Stomach smooth muscle (tissue), 2 donors: ENCODE data around the gene SCRT2.
"Not testable (repeated sequence)": the region's sequence is repeated elsewhere in the genome, so short reads cannot be mapped to it uniquely, and the experiment has no call there.

Experiments used
- H3K27ac ChIP-seq: one replicate; pipeline ENCODE4 v1.7.0; 2013; ENCODE audit warnings: mild to moderate bottlenecking, low read length, inconsistent platforms
- H3K27me3 ChIP-seq, 2 donors: one replicate each; pipeline ENCODE4 v1.7.0; 2013; ENCODE audit warnings: low read length in 2 of 2; ENCODE audit not compliant: insufficient read depth in 2 of 2, control insufficient read depth in 1 of 2
- H3K36me3 ChIP-seq, 2 donors: one replicate each; pipeline ENCODE4 v1.7.0; 2013; ENCODE audit warnings: low read length in 2 of 2; ENCODE audit not compliant: control insufficient read depth in 2 of 2, insufficient read depth in 2 of 2
- H3K4me1 ChIP-seq: one replicate; pipeline ENCODE4 v1.7.0; 2013; ENCODE audit warnings: low read length; ENCODE audit not compliant: control insufficient read depth, insufficient read depth
- H3K4me3 ChIP-seq, 2 donors: one replicate each; pipeline ENCODE4 v1.7.0; 2013; ENCODE audit warnings: low read length in 2 of 2
- H3K9ac ChIP-seq, 2 donors: one replicate each; pipeline ENCODE4 v1.7.0; 2013; ENCODE audit warnings: low read length in 2 of 2, mild to moderate bottlenecking in 1 of 2
- H3K9me3 ChIP-seq, 2 donors: one replicate each; pipeline ENCODE4 v1.7.0; 2013; ENCODE audit warnings: low read length in 2 of 2; ENCODE audit not compliant: control insufficient read depth in 2 of 2
- donor health status: healthy.
- donor health status: Pancreatic carcinoma.

Gene SCRT2

DNA sequence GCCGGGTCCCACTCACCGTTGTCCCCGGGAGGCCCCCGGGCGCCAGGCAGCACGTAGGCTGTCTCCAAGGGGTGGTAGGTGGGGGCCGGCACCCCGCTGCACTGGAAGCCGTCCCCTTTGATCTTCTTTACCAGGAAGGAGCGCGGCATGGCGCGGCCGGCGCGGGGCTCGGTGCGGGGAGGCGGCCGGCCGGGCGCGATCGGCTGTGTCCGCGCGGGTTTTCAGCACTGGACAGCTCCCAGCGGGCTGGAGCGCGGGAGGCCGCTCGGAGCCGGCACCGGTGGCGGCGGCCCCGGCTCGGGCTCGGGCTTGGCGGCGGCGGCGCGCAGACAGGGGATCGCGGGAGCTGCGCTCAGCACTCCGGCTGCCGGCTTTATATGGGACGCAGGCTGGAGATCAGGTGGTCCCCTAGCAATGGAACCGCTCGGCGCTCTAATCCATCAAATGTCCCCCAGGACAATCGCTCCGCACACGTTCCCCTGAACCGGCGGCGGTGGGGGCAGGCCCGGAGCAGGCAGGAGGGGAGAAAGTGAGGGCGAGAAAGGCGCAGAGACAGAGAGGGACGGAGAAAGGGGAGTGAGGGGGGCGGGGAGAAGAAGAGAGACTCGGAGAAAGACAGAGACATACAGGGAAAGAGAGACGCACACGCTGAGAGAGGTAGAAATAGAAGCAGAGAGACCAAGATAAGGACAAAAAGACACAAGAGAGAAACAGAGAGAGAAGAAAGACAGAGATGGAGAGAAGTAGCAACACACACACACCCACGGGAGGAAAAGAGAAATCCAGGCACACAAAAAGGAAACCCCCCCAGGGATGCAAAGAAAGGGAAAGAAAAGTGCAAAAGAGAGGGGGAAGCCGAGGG, at the start of gene SCRT2:
TSS of gene SCRT2 (minus strand) at position 350 of the 862 bp plus-strand sequence. CDS start at position 149, 201 bp downstream.
- H3K27ac ChIP-seq, result no peak within 1 kb of the TSS
- peak within 1 kb of the TSS; percentile 52 to 57 for H3K4me3 ChIP-seq
- no peak within 1 kb of the TSS for H3K9ac ChIP-seq
- peaks cover 51 to 69% of the 10 kb centered on the region in 2 donors for H3K27me3 ChIP-seq
- H3K36me3 ChIP-seq, result no peaks in the 10 kb centered on the region
- H3K9me3 ChIP-seq, result no peaks in the 10 kb centered on the region
- H3K4me1 ChIP-seq, result peaks cover 14% of the 10 kb centered on the region

DNA sequence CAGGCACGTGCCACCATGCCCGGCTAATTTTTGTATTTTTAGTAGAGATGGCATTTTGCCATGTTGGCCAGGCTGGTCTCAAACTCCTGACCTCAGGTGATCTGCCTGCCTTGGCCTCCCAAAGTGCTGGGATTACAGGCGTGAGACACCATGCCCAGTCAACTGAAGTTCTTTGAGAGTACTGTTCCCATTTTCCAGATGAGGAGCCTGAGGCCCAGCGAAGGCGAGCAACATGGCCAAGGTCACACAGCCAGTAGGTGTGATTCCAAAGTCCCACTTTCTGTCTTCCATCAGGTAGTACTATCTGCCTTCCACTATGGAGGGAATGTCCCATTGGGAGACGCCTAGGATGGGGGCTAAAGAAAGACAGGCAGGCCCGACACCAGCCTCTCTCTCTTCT, 49.2 kb upstream of the SCRT2 start:
- not testable (repeated sequence) for H3K9ac ChIP-seq, H3K27ac ChIP-seq, H3K4me1 ChIP-seq, H3K36me3 ChIP-seq, H3K4me3 ChIP-seq, H3K9me3 ChIP-seq
- H3K27me3 ChIP-seq, result peaks cover 30 to 45% of the 10 kb centered on the region in 2 donors

DNA sequence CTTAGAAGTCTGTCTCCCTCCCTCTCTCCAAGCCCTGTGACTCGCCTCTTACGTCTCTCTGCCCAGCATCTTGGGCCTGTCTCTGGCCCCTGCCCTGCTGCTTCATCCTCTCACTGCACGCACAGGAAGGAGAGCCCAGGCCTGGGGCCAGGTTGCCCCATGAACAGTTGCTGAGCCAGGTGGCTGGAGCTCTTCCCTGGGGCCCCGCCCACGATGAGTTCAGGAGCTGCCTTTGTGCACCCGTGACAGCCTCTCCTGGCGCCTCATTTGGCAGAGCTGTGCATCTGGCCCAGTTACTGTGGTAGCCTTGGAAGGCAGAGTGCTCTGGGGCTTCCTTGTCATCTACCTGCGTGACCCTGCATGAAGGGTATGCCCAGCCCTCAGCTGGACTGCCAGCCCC, 48.2 kb upstream of the SCRT2 start:
- Histone ChIP-seq H3K4me3 (no peak overlapping the region), H3K27me3 (peaks cover 31 to 42% of the 10 kb centered on the region in 2 donors), H3K27ac (no peak overlapping the region), H3K9ac (no peak overlapping the region), H3K9me3 (peaks cover 2% of the 10 kb centered on the region in 2 donors), H3K36me3 (no peaks in the 10 kb centered on the region), H3K4me1 (peaks cover 7% of the 10 kb centered on the region)

DNA sequence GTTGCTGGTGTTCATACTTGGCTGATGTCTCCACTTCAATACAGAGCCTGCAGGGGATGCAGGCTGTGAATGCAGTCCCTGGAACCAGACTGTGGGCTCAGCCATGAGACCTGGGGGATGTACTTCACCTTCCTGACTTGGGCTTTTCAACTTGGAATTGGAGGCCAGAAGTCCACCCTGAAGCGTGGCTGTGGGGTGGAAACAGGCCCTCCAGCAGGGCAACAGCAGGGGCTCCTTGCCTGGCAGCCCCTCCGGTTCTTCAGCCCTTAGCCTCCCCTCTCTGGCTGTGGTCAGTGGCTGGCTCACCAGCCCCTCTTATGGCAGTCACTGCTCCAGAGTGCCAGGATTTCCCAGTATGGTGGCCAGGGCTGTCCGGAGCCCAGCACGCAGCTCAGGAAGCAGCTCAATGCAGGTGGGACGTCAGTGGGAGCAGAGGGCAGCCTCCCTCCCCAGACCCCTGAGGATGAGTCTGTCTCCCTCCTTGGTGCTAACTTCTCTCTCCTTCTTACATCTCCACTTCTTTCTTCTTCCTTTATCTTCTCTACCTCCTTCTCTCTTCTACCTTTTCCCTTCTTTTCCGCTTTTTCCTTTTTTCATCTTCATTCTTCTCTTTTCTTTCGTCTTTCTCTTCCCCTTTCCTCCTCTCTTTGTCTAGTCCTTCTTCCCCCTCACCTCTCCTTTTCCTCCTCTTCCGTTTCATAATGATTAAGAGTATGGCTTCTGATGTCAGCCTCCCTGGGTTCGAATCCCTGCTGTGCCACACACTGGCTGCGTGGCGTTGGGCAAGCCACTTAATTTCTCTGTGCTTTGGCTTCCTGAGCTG, 47.4 kb upstream of the SCRT2 start:
- Histone ChIP-seq H3K9ac (no peak overlapping the region), H3K4me1 (peaks cover 3% of the 10 kb centered on the region), H3K4me3 (no peak overlapping the region), H3K9me3 (peaks cover 2% of the 10 kb centered on the region in 2 donors), H3K36me3 (no peaks in the 10 kb centered on the region), H3K27ac (no peak overlapping the region), H3K27me3 (peaks cover 25 to 38% of the 10 kb centered on the region in 2 donors)

DNA sequence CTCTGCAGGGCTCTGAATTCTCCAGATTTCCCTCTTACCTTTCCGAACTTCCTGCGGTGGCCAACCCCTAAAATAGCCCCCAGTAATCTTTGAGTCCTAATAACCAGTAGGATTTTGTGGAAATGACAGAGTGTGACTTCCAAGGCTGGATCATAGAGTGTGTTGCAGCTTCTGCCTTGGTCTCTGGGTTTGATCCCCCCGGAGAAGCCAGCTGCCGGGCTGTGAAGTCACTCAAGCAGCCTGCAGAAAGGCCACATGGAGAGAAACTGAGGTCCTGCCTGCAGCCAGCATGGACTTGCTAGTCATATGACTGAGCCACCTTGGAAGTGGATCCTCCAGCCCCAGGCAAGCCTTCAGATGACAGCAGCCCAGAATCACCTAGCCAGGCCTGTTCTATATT, 46.3 kb upstream of the SCRT2 start:
- no peak overlapping the region for H3K27ac ChIP-seq
- peaks cover 18 to 39% of the 10 kb centered on the region in 2 donors for H3K27me3 ChIP-seq
- H3K9ac ChIP-seq, result no peak overlapping the region
- H3K4me1 ChIP-seq, result no peaks in the 10 kb centered on the region
- no peak overlapping the region for H3K4me3 ChIP-seq
- H3K9me3 ChIP-seq, result peaks cover 2% of the 10 kb centered on the region in 2 donors
- H3K36me3 ChIP-seq, result no peaks in the 10 kb centered on the region

DNA sequence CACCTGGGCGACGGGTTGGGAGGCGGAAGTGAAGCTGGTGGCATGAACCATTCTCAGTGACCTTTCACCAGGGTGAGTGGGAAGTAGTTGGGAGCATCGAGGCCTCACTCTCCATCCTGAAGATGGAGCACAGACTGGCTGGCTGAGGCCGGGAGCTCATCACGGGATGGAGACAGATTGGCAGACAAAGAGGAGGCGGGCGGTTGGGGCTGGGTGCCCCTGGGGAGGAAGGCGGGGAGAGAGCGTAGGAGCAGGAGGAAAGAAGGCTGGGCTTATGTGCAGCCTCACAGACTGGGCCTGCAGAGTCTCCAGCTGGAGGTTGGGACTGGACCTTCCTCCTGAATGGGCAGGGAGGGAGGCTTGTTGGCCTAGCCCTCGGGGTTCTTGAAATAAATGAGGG, 44.2 kb upstream of the SCRT2 start:
- Histone ChIP-seq H3K9me3 (peaks cover 2 to 3% of the 10 kb centered on the region in 2 donors), H3K27me3 (peaks cover 8 to 30% of the 10 kb centered on the region in 2 donors), H3K4me3 (no peak overlapping the region), H3K36me3 (no peaks in the 10 kb centered on the region), H3K4me1 (no peaks in the 10 kb centered on the region), H3K27ac (no peak overlapping the region), H3K9ac (no peak overlapping the region)

DNA sequence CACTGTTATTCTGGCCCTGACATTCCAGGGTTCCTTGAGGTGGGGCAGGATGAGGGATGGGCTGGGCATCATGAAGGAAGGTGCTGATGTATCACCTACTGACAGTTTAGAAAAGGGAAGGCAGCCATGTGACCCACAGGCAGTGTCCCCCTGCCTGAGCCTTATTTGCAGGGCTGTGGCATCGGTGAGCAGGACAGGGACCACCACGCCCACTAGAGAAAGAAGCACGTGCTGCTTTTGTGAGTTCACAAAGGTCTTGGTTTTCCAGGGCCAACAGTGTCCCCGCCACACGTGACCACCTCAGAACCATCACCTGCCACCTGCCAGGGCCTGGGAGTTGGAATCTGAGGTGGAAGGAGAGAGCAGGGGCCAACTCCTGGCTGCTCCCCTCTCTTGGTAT, 43.5 kb upstream of the SCRT2 start:
- H3K27me3 ChIP-seq, result peaks cover 8 to 25% of the 10 kb centered on the region in 2 donors
- H3K9me3 ChIP-seq, result peaks cover 2 to 3% of the 10 kb centered on the region in 2 donors
- no peaks in the 10 kb centered on the region for H3K36me3 ChIP-seq
- H3K9ac ChIP-seq, result no peak overlapping the region
- no peaks in the 10 kb centered on the region for H3K4me1 ChIP-seq
- no peak overlapping the region for H3K4me3 ChIP-seq
- H3K27ac ChIP-seq, result no peak overlapping the region

DNA sequence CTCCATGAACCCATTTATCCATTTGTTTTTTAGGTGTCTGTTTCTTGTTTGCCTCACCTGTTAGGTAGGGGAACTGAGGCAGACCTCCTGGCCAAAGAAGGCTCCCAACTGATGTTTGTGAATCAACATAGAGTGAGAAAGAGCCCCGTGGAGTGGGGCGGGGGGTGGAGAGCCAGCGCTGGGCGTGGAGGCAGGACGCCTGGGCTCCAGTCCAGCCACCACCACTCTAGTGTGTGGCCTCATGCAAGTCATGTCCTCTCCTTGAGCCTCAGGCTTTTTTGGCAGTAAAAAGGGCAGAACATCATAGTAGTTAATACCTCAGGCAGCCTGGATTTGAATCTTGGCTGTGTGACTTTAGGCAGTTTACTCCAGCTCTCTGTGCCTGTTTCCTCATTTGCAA, 42.2 kb upstream of the SCRT2 start:
- peaks cover 3 to 6% of the 10 kb centered on the region in 2 donors for H3K9me3 ChIP-seq
- no peak overlapping the region for H3K27ac ChIP-seq
- peaks cover 8 to 18% of the 10 kb centered on the region in 2 donors for H3K27me3 ChIP-seq

DNA sequence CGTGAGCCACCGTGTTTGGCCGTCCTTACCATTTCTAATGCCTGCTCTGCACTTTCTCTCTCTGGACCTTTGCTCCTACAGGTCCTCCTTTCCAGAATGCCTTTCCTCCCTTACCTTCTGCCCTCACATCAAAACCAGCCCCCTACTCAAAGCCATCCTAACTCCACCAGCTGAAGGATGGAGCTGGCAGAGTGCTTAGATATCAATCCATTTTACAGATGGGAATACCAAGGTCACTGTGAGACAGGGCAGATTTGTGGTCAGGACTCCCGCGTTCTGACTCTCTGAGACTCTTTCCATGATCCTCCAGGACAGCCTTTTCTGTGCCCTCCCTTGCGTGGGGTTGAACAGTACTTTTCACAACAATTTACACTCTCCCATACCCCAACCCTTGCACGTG, 41.7 kb upstream of the SCRT2 start:
- Histone ChIP-seq H3K4me1 (no peaks in the 10 kb centered on the region), H3K9ac (no peak overlapping the region), H3K27ac (no peak overlapping the region), H3K9me3 (peaks cover 3 to 6% of the 10 kb centered on the region in 2 donors), H3K36me3 (no peaks in the 10 kb centered on the region), H3K4me3 (no peak overlapping the region), H3K27me3 (peaks cover 8 to 14% of the 10 kb centered on the region in 2 donors)

More for the DNA sequence above, 42.2 kb upstream of the SCRT2 start:
- H3K4me3 ChIP-seq, result no peak overlapping the region
- H3K9ac ChIP-seq, result no peak overlapping the region
- no peaks in the 10 kb centered on the region for H3K4me1 ChIP-seq
- H3K36me3 ChIP-seq, result no peaks in the 10 kb centered on the region

DNA sequence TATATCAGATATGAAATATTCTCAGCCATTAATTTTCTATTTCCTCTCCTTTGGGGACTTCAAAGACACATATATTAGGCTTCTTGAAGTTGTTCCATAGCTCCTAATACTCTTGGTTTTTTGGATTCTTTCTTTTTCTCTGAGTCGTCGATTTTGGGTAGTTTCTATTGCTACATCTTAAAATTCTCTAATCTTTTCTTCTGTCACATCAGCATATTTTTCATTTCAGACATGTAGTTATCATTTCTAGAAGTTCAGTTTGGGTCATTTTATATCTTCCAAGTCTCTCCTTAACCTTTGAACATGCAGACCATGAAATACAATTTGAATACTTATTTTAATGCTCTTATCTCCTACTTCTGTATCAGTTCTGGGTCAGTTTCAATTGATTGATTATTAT, 38.9 kb upstream of the SCRT2 start:
- H3K27me3 ChIP-seq, result peaks cover 19 to 23% of the 10 kb centered on the region in 2 donors
- H3K9ac ChIP-seq, result no peak overlapping the region
- no peak overlapping the region for H3K27ac ChIP-seq
- no peaks in the 10 kb centered on the region for H3K36me3 ChIP-seq
- H3K9me3 ChIP-seq, result peaks cover 4 to 7% of the 10 kb centered on the region in 2 donors
- H3K4me1 ChIP-seq, result no peaks in the 10 kb centered on the region
- H3K4me3 ChIP-seq, result no peak overlapping the region
